SK-N-SH (cell line): Measurements from ENCODE around the gene SDSL. TPM values are rescaled to one million over a fixed set of nuclear protein-coding genes. Genes with fewer than 3 reads are reported as not detected.

Experiments
- polyA plus RNA-seq, 3 experiments: library from polyadenylated mRNA; depleted of rRNA; stranded (reverse); fragments of >200 nt; gene quantifications; 2 replicates each; pipeline ENCODE4 v1.2.3, GENCODE V29; 2012

The SDSL gene
- polyA plus RNA-seq, 1 of the 3 experiments (the other 2 are of a cell fraction): 33.7 TPM

Other genes with a start within 250 kb of the SDSL start
- 56.5 and 69.9 TPM in 2 replicates for gene DDX54, start 236.9 kb upstream of the SDSL start, polyA plus RNA-seq (2012; rRNA removed)
- gene RITA1, start 236.7 kb upstream of the SDSL start, polyA plus RNA-seq (2012; rRNA removed): 18.7 and 21.1 TPM in 2 replicates
- 10.3 and 15.7 TPM in 2 replicates for gene TPCN1, start 200.9 kb upstream of the SDSL start, polyA plus RNA-seq (2012; rRNA removed)
- gene SLC8B1, start 87.3 kb upstream of the SDSL start, polyA plus RNA-seq (2012; rRNA removed): 12.0 and 12.9 TPM in 2 replicates
- 12.1 and 15.2 TPM in 2 replicates for gene PLBD2, start 63.8 kb upstream of the SDSL start, polyA plus RNA-seq (2012; rRNA removed)
- 0.08 and 0.10 TPM in 2 replicates for gene SDS, start 18.5 kb upstream of the SDSL start, polyA plus RNA-seq (2012; rRNA removed)
- gene LHX5, start 49.5 kb downstream of the SDSL start, polyA plus RNA-seq (2012; rRNA removed): not detected in 2 replicates